Fibroblast of villous mesenchyme (primary cell): Measurements from ENCODE around the gene CLMN. TPM values are rescaled to one million over a fixed set of nuclear protein-coding genes. Genes with fewer than 3 reads are reported as not detected.
A peak's percentile ranks its signal among the peaks of the same experiment; 100 is the strongest.

ENCODE experiments used
- DNase-seq: peaks from one replicate; pipeline ENCODE4 v3.0.0-alpha.2; 2010; ENCODE audit warnings: low read depth
- H3K4me3 ChIP-seq: 2 replicates; pipeline ENCODE4 v1.5.1; 2011; ENCODE audit warnings: low read depth, mild to moderate bottlenecking, low read length
- CTCF ChIP-seq: IDR thresholded peaks from 2 replicates; pipeline ENCODE4 v1.5.1; 2012; ENCODE audit warnings: low read depth, mild to moderate bottlenecking, low read length; ENCODE audit not compliant: insufficient read depth
- total RNA-seq: library from RNA; depleted of rRNA; stranded (reverse); fragments of >200 nt; gene quantifications from 2 replicates; pipeline ENCODE4 v1.2.3, GENCODE V29; 2012

Gene CLMN
- total RNA-seq, 1 donor, result 0.43 TPM

- no peak for DNase-seq
- no peak for TF ChIP-seq CTCF
- H3K4me3 ChIP-seq, result peak overlapping the region; percentile 81
Measured at GRCh38 chr14:95157048-95157326, 162.7 kb downstream of the CLMN start.

GRCh38 chr14:95156161-95157047 lies 163.3 kb downstream of the CLMN start:
- no peak for TF ChIP-seq CTCF
- DNase-seq, result peak; percentile 42
- H3K4me3 ChIP-seq, result peak overlapping the region; percentile 81

DNA sequence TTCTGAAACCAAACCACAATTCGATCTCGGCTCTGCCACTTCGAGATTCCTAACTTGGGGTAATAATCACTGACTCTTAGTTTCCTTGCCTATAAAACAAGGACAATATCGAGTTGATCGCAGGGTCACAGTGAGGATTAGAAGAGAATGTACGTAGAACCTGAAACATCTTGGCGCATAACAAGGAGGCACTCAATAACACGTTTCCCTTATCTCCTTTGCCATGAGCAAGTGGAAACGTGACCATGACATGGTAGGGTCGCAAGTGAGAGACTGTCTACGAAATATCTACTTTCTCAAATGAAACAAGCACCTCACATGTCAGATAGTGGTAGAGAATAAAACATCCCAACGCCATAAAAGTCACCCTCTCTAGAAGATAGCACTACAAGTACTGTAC lies 164.7 kb downstream of the CLMN start:
- no peak for TF ChIP-seq CTCF
- H3K4me3 ChIP-seq, result no peak overlapping the region
- DNase-seq, result no peak

DNA sequence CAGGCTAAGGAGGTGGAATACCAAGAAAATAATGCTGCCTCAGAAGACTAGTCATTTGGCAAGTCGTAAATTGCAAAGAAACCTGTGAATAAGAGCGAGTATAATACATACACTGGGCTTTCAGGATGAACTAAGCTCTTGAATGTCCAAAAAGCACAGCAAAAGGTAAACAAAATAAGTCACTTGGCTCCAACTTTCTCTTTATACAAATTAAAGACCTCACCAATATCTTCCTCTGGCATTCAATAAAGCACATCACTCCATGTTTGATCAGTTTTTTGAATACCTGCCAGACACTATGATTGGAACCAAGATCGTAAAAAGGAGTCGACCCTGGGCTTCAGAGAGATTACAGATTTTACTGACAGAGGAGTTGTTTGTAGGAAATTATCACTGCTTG lies 165.8 kb downstream of the CLMN start:
- TF ChIP-seq CTCF, result no peak
- no peak for DNase-seq
- no peak overlapping the region for H3K4me3 ChIP-seq

DNA sequence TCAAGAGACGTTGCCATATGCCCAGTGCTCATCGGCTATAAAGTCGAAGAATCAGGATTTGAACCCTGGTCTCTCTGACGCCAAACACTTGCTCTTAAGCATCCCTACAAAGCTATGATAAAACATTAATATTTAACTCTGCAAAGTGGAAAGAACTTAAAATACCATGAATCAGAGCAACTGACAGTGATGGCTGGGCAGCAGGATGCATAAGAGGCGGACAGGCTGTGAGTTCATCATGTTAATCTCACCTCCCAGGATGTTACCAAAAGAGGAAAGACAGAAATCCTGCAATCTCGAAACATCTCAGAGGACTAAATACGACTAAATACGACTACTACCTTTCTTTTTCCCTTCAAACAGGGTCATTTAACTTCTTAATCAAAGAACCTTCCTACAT lies 168.1 kb downstream of the CLMN start:
- TF ChIP-seq CTCF, result no peak
- H3K4me3 ChIP-seq, result no peak overlapping the region
- no peak for DNase-seq

DNA sequence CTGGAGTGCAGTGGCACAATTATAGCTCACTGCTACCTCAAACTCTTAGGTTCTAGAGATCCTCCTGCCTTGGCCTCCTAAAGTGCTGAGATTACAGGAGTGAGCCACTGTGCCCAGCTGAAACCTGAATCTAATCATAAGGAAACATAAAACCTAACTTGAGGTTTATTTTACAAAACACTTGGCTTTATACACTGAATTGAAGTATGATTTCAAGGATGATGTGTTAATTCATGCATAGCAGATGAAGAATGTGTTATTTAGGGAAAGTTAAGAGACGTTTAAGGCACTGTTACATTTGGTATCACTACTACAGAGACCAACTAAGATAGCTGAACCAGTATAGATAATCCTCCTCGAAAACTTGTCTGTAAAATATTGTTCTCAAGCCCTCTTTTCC lies 168.8 kb downstream of the CLMN start:
- no peak for DNase-seq
- TF ChIP-seq CTCF, result no peak
- no peak overlapping the region for H3K4me3 ChIP-seq

GRCh38 chr14:95149441-95149840 lies 170.3 kb downstream of the CLMN start:
- DNase-seq, result no peak
- no peak overlapping the region for H3K4me3 ChIP-seq
- TF ChIP-seq CTCF, result no peak
